Measurements from ENCODE around the gene QRFP.
"Not testable (repeated sequence)": the region's sequence is repeated elsewhere in the genome, so short reads cannot be mapped to it uniquely, and the experiment has no call there.

The QRFP gene

GRCh38 chr9:130919559-130920145 lies 23.0 kb upstream of the QRFP start:
- DNase-seq, result no peak

- DNase-seq, result no peak
Measured at GRCh38 chr9:130918826-130919558, 22.4 kb upstream of the QRFP start.

- no peak for DNase-seq
Measured at GRCh38 chr9:130918101-130918825, 21.7 kb upstream of the QRFP start.

GRCh38 chr9:130917168-130917960 lies 20.8 kb upstream of the QRFP start:
- no peak for DNase-seq

- no peak for DNase-seq
Measured at GRCh38 chr9:130915096-130915447, 18.5 kb upstream of the QRFP start.

- no peak for DNase-seq
Measured at GRCh38 chr9:130914417-130915095, 17.9 kb upstream of the QRFP start.

DNA sequence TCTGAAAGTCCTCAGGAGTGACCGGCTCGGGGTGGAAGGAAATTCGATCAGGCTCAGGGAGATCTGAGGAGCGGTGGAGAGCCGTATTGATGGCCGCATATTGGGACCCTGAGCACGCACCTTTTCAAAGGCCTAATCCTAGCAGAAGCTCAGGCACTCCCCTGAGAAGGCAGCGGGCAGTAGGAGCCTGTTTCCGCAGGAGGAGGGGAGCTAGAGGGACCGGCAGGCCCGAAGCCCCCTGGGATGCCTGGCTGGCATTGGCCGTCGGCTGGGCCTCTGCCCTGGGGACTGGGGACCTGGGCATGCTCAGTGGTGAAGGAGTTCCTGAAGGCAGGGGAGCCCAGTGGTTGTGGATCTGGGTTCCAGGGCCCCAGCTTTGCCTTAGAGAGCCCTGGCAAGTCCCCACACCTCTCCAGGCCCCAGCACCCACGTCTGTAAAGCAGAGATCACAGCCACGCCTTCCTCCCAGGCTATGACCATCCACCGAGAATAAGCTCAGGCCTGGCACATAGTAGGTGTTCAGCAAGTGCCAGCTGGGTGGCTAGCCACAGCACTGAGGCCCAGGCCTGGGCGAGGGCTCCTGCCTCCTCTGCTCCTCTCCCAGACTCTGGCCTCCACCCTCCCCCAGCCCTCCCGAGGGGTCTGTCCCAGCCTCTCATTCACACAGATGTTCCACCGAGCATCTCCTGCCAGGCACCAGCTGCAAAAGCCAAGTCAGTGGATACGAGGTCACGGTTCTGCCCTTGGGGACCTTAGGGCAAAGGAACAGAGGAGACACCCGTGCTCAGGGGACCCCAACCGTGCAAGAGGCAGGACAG lies 17.2 kb upstream of the QRFP start:
- no peak for DNase-seq

DNA sequence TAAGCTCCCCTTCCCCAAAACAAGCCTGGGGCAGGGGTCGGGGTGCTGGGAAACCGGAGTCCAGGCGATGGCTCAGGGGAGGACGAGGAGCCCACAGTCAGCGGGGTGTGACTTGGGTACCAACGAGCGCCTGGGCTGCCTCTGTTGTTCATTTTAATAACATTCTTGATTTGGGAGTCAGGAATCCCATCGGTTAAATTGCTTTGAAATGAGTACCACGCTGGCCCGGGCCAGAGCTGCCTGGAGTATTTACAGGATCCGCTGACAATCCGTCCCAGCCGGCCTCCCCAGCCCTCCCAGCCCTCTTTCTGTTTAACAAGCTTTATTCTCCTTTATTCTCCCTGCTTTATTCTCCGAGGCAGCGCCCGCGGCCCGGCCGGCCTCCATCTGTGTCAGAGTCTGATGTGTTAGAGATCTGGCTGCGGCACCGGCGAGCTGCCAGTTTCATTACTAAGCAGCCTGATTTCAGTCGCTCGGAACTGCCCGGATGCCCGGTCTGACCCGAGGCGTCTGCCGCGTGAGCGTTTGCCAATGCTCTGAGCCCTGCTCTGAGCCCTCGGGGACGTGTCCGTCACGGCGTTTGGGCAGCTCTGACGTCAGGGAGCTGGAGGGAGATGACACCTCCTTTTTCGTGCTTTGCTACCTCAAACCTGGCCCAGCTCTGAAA lies 16.5 kb upstream of the QRFP start:
- DNase-seq, result no peak

GRCh38 chr9:130911254-130912049 lies 14.8 kb upstream of the QRFP start:
- DNase-seq, result no peak

GRCh38 chr9:130910670-130911069 lies 14.1 kb upstream of the QRFP start:
- not testable (repeated sequence) for DNase-seq

- DNase-seq, result not testable (repeated sequence)
Measured at GRCh38 chr9:130910041-130910440, 13.4 kb upstream of the QRFP start.

- DNase-seq, result no peak
Measured at GRCh38 chr9:130908878-130909355, 12.3 kb upstream of the QRFP start.

GRCh38 chr9:130908146-130908877 lies 11.7 kb upstream of the QRFP start:
- DNase-seq, result no peak

GRCh38 chr9:130906735-130907416 lies 10.3 kb upstream of the QRFP start:
- DNase-seq, result no peak

DNA sequence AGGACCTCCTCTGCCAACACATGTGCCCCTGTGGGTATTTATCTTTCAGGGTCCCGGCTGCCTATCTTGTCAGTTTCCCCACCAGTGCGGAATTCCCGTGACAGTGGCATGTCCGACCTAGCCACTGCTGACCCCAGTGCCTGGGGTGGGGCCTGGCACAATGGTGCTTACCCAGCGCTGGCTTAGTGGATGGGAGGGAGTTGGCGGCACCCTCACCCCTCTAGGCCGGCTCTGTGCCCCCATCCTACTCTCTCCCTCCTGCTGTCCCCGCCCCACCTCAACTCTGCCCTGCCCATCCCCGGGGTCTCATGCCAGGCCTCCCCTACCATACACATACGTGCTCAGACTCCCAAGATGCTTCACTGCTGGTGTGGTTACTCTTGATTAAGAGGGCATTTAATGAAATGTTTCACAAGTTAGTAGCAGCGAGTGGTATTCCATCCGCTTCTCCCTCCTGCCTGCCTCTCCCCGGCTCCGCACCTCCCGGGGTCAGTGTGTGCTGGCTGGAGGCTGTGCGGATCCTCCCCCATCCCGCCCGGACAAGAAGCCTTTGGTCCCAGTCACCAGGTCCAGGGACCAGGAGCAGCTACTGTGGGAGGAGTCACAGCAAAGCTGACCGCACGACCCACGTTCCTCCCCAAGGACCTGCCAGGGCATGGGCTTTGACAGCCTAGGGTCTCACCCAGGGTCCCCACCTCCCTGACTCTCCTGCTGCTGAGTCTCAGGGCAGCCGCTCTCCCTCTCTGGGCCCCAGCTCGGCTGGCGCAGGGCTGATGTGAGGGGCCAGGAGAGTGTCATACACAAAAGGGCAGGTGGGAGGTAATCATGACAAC lies 9.5 kb upstream of the QRFP start:
- DNase-seq, result no peak

DNA sequence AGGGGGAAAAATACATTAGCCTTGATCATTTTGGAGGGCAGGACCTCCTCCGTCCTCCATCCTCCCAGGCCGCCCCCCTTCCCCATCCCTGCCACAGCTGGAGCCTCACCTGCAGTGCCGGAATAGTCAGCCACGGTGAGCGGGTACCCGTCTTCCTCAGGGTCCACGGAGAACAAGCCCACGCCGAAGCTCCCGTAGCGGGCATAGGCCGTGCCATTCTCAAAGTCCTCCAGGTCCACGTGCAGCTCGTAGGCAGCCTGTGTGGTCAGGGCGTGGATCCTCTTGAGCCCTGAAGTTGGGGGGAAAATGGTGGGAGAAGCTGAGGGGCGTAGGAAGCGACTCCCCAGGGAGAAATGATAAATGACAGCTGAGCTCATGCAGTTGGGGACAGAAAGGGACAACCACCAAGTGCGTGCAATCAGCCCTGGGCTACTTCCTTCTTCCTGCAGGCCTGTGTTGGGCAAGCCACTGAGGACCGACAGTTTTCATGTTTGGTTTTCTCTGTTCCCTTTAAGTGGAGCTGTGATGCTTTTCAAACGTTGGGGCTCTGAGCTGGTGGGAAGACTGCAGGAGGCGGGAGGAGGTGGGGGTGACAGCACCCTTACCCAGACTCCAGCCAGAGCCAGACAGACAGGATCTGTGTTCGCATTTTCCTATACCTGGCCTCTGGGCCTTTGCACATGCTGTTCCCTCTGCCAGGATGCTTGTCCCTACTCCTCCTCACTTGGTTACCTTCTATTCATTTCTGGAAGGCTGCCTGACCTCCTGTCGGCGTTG lies 8.7 kb upstream of the QRFP start:
- no peak for DNase-seq

Measured in activated CD8-positive, alpha-beta memory T cell treated with anti-CD3 and anti-CD28 coated beads for 24 hours (primary cell).